ENCODE data around the gene SUSD6.

The SUSD6 gene

DNA sequence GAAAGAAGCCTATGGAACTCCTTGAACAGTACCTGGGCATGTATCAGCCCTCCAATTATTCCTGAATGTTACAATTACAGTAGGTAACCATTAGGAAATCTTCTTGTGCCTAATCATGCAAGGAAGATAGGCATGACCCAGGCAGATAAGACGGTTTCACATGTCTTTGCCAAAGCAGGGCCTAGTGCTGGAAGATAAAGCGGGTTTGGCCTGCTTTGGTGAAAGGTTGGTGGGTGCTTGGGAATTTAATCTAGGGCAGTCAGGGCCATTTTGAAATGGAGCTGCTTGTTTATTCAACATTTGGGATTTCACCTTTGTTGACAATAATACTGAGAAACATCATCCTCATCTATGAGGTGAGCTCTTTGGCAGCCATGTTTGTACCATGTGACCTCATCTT lies 143.1 kb downstream of the SUSD6 start:
- no peaks in the 10 kb centered on the region for H3K36me3 ChIP-seq (ENCODE audit: control insufficient read depth, low read length)
- no peak for TF ChIP-seq EZH2phosphoT487 (IDR thresholded peaks at IDR 0.05; ENCODE audit: borderline replicate concordance, low read length)
- TF ChIP-seq, protein P1, sequence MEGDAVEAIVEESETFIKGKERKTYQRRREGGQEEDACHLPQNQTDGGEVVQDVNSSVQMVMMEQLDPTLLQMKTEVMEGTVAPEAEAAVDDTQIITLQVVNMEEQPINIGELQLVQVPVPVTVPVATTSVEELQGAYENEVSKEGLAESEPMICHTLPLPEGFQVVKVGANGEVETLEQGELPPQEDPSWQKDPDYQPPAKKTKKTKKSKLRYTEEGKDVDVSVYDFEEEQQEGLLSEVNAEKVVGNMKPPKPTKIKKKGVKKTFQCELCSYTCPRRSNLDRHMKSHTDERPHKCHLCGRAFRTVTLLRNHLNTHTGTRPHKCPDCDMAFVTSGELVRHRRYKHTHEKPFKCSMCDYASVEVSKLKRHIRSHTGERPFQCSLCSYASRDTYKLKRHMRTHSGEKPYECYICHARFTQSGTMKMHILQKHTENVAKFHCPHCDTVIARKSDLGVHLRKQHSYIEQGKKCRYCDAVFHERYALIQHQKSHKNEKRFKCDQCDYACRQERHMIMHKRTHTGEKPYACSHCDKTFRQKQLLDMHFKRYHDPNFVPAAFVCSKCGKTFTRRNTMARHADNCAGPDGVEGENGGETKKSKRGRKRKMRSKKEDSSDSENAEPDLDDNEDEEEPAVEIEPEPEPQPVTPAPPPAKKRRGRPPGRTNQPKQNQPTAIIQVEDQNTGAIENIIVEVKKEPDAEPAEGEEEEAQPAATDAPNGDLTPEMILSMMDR (IDR thresholded peaks at IDR 0.05; ENCODE audit: low read depth, low read length, poor library complexity, severe bottlenecking), result no peak

GRCh38 chr14:69755296-69755695 lies 143.9 kb downstream of the SUSD6 start:
- Histone ChIP-seq H3K27me3 (ENCODE audit: control insufficient read depth, low read length) (no peaks in the 10 kb centered on the region), H3K4me3 (ENCODE audit: low read length) (0 out of 2 replicates have a peak overlapping the region, but pooled peaks have one; percentile 4), H3K4me1 (ENCODE audit: control insufficient read depth, low read length) (peaks cover 34% of the 10 kb centered on the region), H3K9me3 (ENCODE audit: control insufficient read depth, insufficient read depth, low read length) (no peaks in the 10 kb centered on the region), H3K4me2 (ENCODE audit: low read length) (peak overlapping the region; percentile 37), H3K36me3 (ENCODE audit: control insufficient read depth, low read length) (no peaks in the 10 kb centered on the region), H3K9me2 (replicated peaks; ENCODE audit: control insufficient read depth, low read length) (no peaks in the 10 kb centered on the region), H3F3A (ENCODE audit: control insufficient read depth, insufficient read depth) (no peaks in the 10 kb centered on the region), H3K27ac (ENCODE audit: low read depth, low read length) (0 out of 2 replicates have a peak overlapping the region, but pooled peaks have one; percentile 7), H3K79me2 (ENCODE audit: control insufficient read depth, low read length) (no peaks in the 10 kb centered on the region), H4K20me1 (ENCODE audit: control insufficient read depth, insufficient read depth, low read depth, low read length) (no peaks in the 10 kb centered on the region)
- TF ChIP-seq, protein P1 (IDR thresholded peaks at IDR 0.05; ENCODE audit: low read depth, low read length, poor library complexity, severe bottlenecking), result no peak
- no peak for TF ChIP-seq EZH2phosphoT487 (IDR thresholded peaks at IDR 0.05; ENCODE audit: borderline replicate concordance, low read length)

More for the DNA sequence above, 143.1 kb downstream of the SUSD6 start:
- no peaks in the 10 kb centered on the region for H3K9me3 ChIP-seq (ENCODE audit: control insufficient read depth, insufficient read depth, low read length)
- peak overlapping the region; percentile 52 for H3K4me2 ChIP-seq (ENCODE audit: low read length)
- no peaks in the 10 kb centered on the region for H3K27me3 ChIP-seq (ENCODE audit: control insufficient read depth, low read length)
- no peaks in the 10 kb centered on the region for H4K20me1 ChIP-seq (ENCODE audit: control insufficient read depth, insufficient read depth, low read depth, low read length)
- peak overlapping the region; percentile 32; the same call in 1 of the 2 replicates for H3K4me3 ChIP-seq (ENCODE audit: low read length)
- no peaks in the 10 kb centered on the region for H3F3A ChIP-seq (ENCODE audit: control insufficient read depth, insufficient read depth)
- peaks cover 34% of the 10 kb centered on the region for H3K4me1 ChIP-seq (ENCODE audit: control insufficient read depth, low read length)
- no peaks in the 10 kb centered on the region for H3K9me2 ChIP-seq (replicated peaks; ENCODE audit: control insufficient read depth, low read length)
- H3K27ac ChIP-seq (ENCODE audit: low read depth, low read length), result peak overlapping the region; percentile 49
- H3K79me2 ChIP-seq (ENCODE audit: control insufficient read depth, low read length), result no peaks in the 10 kb centered on the region

DNA sequence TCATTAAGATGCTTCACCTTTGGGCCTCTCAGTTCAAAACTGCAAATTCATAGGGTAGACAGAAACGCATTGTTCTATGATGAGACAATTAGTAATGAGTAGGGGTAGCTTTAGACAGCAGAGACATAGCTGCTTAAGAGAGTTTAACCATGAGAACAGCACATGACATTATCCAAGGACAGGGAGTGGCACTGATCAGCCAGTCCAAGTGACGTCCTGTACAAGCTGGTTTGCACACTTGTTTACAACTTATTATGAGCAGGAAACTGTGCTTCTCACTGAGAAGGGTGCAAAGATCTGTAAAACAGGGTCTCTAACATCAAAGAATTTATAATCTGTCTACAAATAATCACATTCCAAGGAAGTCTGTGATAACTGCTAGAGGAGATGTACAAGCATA lies 144.4 kb downstream of the SUSD6 start:
- no peaks in the 10 kb centered on the region for H3K9me3 ChIP-seq (ENCODE audit: control insufficient read depth, insufficient read depth, low read length)
- peak overlapping the region; percentile 37; the same call in 1 of the 2 replicates for H3K4me2 ChIP-seq (ENCODE audit: low read length)
- H3K4me1 ChIP-seq (ENCODE audit: control insufficient read depth, low read length), result peaks cover 37% of the 10 kb centered on the region
- no peaks in the 10 kb centered on the region for H3K9me2 ChIP-seq (replicated peaks; ENCODE audit: control insufficient read depth, low read length)
- no peaks in the 10 kb centered on the region for H4K20me1 ChIP-seq (ENCODE audit: control insufficient read depth, insufficient read depth, low read depth, low read length)
- no peaks in the 10 kb centered on the region for H3K36me3 ChIP-seq (ENCODE audit: control insufficient read depth, low read length)
- H3K27ac ChIP-seq (ENCODE audit: low read depth, low read length), result 0 out of 2 replicates have a peak overlapping the region, but pooled peaks have one; percentile 7
- no peaks in the 10 kb centered on the region for H3F3A ChIP-seq (ENCODE audit: control insufficient read depth, insufficient read depth)
- H3K79me2 ChIP-seq (ENCODE audit: control insufficient read depth, low read length), result no peaks in the 10 kb centered on the region
- H3K4me3 ChIP-seq (ENCODE audit: low read length), result no peak overlapping the region
- H3K27me3 ChIP-seq (ENCODE audit: control insufficient read depth, low read length), result no peaks in the 10 kb centered on the region
- TF ChIP-seq, protein P1 (IDR thresholded peaks at IDR 0.05; ENCODE audit: low read depth, low read length, poor library complexity, severe bottlenecking), result no peak
- TF ChIP-seq EZH2phosphoT487 (IDR thresholded peaks at IDR 0.05; ENCODE audit: borderline replicate concordance, low read length), result no peak

All from DOHH2 (cell line).